Mucosa of gallbladder (tissue), 1 donor: ENCODE measurements around the gene SGF29. TPM values are rescaled to one million over a fixed set of nuclear protein-coding genes. Genes with fewer than 3 reads are reported as not detected.

Source experiments
- total RNA-seq: library from RNA; stranded (reverse); gene quantifications from one replicate; pipeline ENCODE4 v1.2.1, GENCODE V29; 2021
- donor health status: DM: no; HTN: no; CAD: no.

Gene SGF29
- total RNA-seq, 1 donor from 2014 or later: 18.8 TPM

Other genes with a start within 250 kb of the SGF29 start
- gene NPIPB6, start 190.4 kb upstream of the SGF29 start, total RNA-seq: 3.3 TPM
- gene EIF3CL, start 150.1 kb upstream of the SGF29 start, total RNA-seq: 65.2 TPM
- 0.20 TPM for gene NPIPB7, start 81.6 kb upstream of the SGF29 start, total RNA-seq
- 38.1 TPM for gene CLN3, start 61.8 kb upstream of the SGF29 start, total RNA-seq
- 3.3 TPM for gene APOBR, start 59.3 kb upstream of the SGF29 start, total RNA-seq
- not detected for gene IL27, start 47.1 kb upstream of the SGF29 start, total RNA-seq
- 44.9 TPM for gene NUPR1, start 14.9 kb upstream of the SGF29 start, total RNA-seq
- 1.1 TPM for gene SULT1A2, start 43.1 kb downstream of the SGF29 start, total RNA-seq
- 23.2 TPM for gene SULT1A1, start 56.1 kb downstream of the SGF29 start, total RNA-seq
- not detected for gene NPIPB8, start 84.1 kb downstream of the SGF29 start, total RNA-seq
- gene EIF3C, start 157.5 kb downstream of the SGF29 start, total RNA-seq: 381 TPM
- not detected for gene NPIPB9, start 197.9 kb downstream of the SGF29 start, total RNA-seq